Pancreas (tissue), 10 donors: Measurements from ENCODE around the gene GNA14. TPM values are rescaled to one million over a fixed set of nuclear protein-coding genes. Genes with fewer than 3 reads are reported as not detected.

Experiments
- ATAC-seq, 4 donors: fragments of 200-7000 bp; cut with Tn5 transposase; one replicate each; pipeline versions ENCODE4 v1.8.0 to v1.9.1; 2020; ENCODE audit warnings: mild to moderate bottlenecking in 4 of 4, moderate library complexity in 4 of 4
- DNase-seq, 6 donors: peaks; one replicate each; pipeline ENCODE4 v3.0.0-alpha.2; 2020
- FAIRE-seq: peaks from 2 replicates; lab custom pipeline; 2012; peaks lifted over from hg19 to GRCh38; lab: Jason Lieb, UNC
- H3K27ac ChIP-seq, 4 donors: fragments of 200-600 bp; sonication (generic); 1 replicate in 3 of 4; 2 replicates in 1 of 4; pipeline versions ENCODE4 v1.5.0 to v1.8.0; 2020
- H3K27me3 ChIP-seq, 4 donors: fragments of 200-600 bp; one replicate each; pipeline ENCODE4 v1.8.0; 2021
- H3K36me3 ChIP-seq, 3 donors: fragments of 200-600 bp; sonication (generic) in 1 of 3; one replicate each; pipeline versions ENCODE4 v1.5.0 to v1.8.0; 2020 to 2021
- H3K4me1 ChIP-seq, 3 donors: fragments of 200-600 bp; one replicate each; pipeline ENCODE4 v1.8.0; 2021
- H3K4me3 ChIP-seq, 4 donors: fragments of 200-600 bp; sonication (generic) in 2 of 4; one replicate each; pipeline versions ENCODE4 v1.5.0 to v1.8.0; 2020 to 2021
- H3K9me3 ChIP-seq, 4 donors: fragments of 200-600 bp; one replicate each; pipeline ENCODE4 v1.8.0; 2021
- WGBS, 2 donors: extraction: QIAGEN DNeasy Blood & Tissue Kit; methylation state at CpG; one replicate each; pipeline ENCODE4 v1.1.7; 2013; 5-methylcytosine and 5-hydroxymethylcytosine counted together
- intact Hi-C, 3 donors: fragments of 100-400 bp; cut with DNase I; formaldehyde crosslinking; loops; one replicate each; pipeline versions ENCODE4 v1.11.1 to v1.14.2; 2022
- polyA plus RNA-seq, 2 donors: library from polyadenylated mRNA; stranded (reverse); fragments of 200-250 nt; gene quantifications; one replicate each; pipeline ENCODE4 v1.2.3, GENCODE V29; 2013
- total RNA-seq, 6 donors: library from RNA; stranded (reverse); fragmentation: NEBNext Ultra II Directional in 4 of 6; extraction: Animal tissue kit (Norgen Biotek cat#: 25700) in 4 of 6; gene quantifications; one replicate each; pipeline versions ENCODE4 v1.2.1 to v1.2.4, GENCODE V29; 2021 to 2023
- TF ChIP-seq, protein P1 (sequence below), 4 donors: fragments of 200-600 bp; sonication (generic) in 3 of 4; IDR thresholded peaks; one replicate each; pipeline versions ENCODE4 v1.5.0 to v1.8.0; 2021; ENCODE audit warnings: antibody characterized with exemption in 4 of 4
- donor health status: healthy with polysubstance abuse.
- donor health status: DM: no; HTN: no; CAD: no; lungs with moderate emphysema.
- donor health status: DM: no; HTN: no; CAD: no.
- donor health status: control.
- donor health status: control.
- donor health status: Bipolar disorder and iron deficiency.
- donor health status: DM: yes; HTN: yes; CAD: no.
- donor health status: DM: no; HTN: no; CAD: no.
- donor health status: DM: no; HTN: no; CAD: no.
- donor health status: DM: yes; HTN: yes; CAD: no.

Gene GNA14
- total and polyA plus RNA-seq, 8 donors: 0.92 to 2.0 (median 1.5) TPM

DNA sequence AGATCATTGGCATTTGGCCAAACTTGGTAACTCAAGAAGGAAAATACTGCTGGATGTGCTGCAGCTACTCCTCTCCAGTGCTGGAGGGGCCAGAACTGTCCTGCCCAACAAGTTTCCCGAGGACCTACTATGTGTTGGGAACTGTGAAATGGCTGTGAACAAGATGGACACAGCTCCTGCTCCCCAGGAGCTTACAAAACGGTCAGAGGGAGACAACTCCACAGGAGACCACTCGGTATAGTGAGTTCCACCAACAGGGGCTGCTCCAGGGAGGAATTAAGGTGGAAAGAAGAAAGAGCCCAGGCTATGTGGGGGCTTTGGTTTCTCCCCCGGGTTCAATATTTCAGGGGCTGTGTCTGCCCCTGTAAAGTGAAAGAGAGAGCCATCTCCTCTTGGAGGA, 78.8 kb downstream of the GNA14 start:
- intact Hi-C loops: no loop called here
- ATAC-seq: no peak

DNA sequence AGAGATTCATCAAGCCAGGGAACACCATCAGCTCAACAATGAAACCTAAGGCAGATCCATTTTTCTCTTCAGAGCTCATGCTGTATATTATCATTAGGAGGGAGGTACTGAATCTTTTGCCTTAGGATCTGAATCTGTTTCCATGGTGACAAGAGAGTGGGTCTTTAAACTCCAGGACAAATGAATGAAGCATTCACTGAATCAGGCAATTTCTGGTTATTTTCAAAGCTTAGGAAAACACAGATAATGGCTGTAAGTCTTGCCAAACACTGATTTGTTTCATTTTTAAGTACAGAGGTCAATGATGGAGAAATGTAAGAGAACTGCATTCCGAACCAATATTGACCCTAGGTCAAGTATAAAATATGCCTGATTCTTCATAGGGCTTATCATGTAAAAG, 84.9 kb downstream of the GNA14 start:
- TF ChIP-seq, protein P1, sequence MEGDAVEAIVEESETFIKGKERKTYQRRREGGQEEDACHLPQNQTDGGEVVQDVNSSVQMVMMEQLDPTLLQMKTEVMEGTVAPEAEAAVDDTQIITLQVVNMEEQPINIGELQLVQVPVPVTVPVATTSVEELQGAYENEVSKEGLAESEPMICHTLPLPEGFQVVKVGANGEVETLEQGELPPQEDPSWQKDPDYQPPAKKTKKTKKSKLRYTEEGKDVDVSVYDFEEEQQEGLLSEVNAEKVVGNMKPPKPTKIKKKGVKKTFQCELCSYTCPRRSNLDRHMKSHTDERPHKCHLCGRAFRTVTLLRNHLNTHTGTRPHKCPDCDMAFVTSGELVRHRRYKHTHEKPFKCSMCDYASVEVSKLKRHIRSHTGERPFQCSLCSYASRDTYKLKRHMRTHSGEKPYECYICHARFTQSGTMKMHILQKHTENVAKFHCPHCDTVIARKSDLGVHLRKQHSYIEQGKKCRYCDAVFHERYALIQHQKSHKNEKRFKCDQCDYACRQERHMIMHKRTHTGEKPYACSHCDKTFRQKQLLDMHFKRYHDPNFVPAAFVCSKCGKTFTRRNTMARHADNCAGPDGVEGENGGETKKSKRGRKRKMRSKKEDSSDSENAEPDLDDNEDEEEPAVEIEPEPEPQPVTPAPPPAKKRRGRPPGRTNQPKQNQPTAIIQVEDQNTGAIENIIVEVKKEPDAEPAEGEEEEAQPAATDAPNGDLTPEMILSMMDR (IDR thresholded peaks at IDR 0.05): no peak
- no peaks in the 10 kb centered on the region for H3K36me3 ChIP-seq
- H3K27me3 ChIP-seq: no peaks in the 10 kb centered on the region
- no peak for FAIRE-seq
- H3K4me3 ChIP-seq: no peak overlapping the region
- DNase-seq: no peak
- ATAC-seq: no peak
- H3K27ac ChIP-seq: no peak overlapping the region
- H3K9me3 ChIP-seq: no peaks in the 10 kb centered on the region
- WGBS, 2 donors: 41 to 42% methylated on average over 1 of the region's 1 CpG
- intact Hi-C loops: no loop called here
- H3K4me1 ChIP-seq: no peaks in the 10 kb centered on the region

More for the DNA sequence above, 78.8 kb downstream of the GNA14 start:
- Histone ChIP-seq H3K9me3 (no peaks in the 10 kb centered on the region), H3K4me3 (no peak overlapping the region), H3K27ac (no peak overlapping the region), H3K36me3 (no peaks in the 10 kb centered on the region), H3K27me3 (no peaks in the 10 kb centered on the region), H3K4me1 (no peaks in the 10 kb centered on the region)
- FAIRE-seq (no peak), DNase-seq (no peak)
- WGBS, 2 donors: 59 to 63% methylated on average over 4 of the region's 4 CpGs
- TF ChIP-seq, protein P1 (IDR thresholded peaks at IDR 0.05): no peak

DNA sequence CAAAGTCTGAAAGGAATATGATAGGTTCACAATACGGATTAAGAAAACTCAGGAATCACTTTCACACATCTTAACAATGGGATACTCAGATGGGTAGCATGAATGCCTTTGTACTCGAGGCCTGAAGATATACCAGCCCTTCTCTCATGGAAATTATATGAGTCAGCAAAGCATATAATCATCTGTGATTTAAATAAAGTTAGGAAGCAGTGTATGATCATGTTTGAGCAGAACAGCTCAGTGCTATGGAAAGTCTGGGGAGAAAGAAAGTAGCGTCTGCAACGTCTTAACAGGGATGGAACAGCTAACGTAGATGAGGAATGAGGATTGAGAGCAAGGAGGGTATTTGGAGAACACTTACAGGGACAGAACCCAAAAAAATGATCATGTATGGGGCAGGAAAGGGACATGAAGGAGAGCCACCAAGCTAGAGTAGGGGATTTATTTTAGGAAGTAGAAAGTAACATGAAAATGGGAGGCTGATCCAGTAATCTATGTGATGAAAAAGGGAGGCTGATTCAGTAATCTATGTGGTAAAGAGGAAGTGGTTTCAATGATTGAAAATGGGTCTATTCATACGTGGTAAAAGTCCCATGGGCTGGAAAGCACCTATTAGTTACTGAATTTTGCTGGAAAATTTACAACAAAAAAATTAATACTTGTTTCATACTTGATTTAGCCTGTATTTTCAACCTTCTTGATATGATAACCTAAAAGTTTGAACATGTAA, 85.9 kb downstream of the GNA14 start:
- no peaks in the 10 kb centered on the region for H3K9me3 ChIP-seq
- no peaks in the 10 kb centered on the region for H3K36me3 ChIP-seq
- no peaks in the 10 kb centered on the region for H3K27me3 ChIP-seq
- DNase-seq (no peak), FAIRE-seq (no peak), ATAC-seq (no peak)
- intact Hi-C loops: no loop called here
- no peak overlapping the region for H3K4me3 ChIP-seq
- TF ChIP-seq, protein P1 (IDR thresholded peaks at IDR 0.05): no peak
- WGBS, 2 donors: 70 to 81% methylated on average over 6 of the region's 6 CpGs
- no peak overlapping the region for H3K27ac ChIP-seq
- H3K4me1 ChIP-seq: no peaks in the 10 kb centered on the region

DNA sequence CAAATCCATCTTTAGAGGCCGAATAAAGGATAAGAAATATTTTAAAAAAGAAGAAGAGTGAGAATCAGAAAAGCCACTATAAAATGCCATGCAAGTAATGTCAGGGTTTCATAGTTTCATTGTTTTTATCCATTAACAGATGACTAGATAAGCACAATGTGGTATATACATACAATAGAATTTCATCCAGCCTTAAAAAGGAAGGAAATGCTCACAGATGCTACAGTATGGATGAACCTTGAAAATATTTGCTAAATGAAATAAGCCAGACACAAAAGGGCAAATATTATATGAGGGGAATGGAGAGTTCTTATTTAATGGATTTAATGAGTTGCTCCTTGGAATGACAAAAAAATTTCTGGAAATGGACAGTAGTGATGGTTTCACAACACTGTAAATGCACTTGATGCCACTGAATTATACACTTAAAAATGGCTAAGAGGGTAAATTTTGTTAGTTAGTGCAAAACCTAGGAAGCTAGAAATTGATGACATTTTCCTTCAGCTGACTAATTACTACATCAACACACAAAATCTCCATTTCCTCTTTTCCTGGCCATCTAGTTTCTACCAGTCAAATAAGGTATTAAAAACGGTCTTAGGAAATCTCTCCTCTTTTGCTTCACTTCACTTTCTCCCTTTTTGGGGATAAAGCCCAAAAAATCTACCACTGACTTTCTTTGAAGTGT, 86.6 kb downstream of the GNA14 start:
- intact Hi-C loops: no loop called here
- H3K36me3 ChIP-seq: no peaks in the 10 kb centered on the region
- H3K4me3 ChIP-seq: no peak overlapping the region
- TF ChIP-seq, protein P1 (IDR thresholded peaks at IDR 0.05): no peak
- DNase-seq (no peak), ATAC-seq (no peak), FAIRE-seq (no peak)
- H3K27me3 ChIP-seq: no peaks in the 10 kb centered on the region
- no peaks in the 10 kb centered on the region for H3K9me3 ChIP-seq
- H3K4me1 ChIP-seq: no peaks in the 10 kb centered on the region
- no peak overlapping the region for H3K27ac ChIP-seq
- WGBS, 2 donors: 61 to 64% methylated on average over 2 of the region's 2 CpGs

DNA sequence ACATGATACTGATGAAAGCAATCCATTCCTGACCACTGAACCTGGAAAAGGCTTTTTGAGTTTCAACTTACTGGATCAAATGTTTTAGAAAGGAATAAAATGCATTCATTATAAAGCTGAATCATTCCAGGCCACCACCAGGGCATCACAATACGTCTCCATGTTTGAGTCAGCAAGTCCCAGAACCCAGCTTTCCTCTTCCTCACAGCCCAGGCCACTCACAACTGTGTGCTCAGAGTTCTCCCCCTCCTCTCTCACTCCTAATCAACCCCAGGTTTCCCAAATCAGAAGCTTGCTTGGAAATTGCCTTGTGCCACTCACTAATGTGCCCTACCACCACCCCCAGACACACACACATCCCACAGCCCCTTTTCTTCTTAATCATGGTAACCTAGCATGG, 91.7 kb downstream of the GNA14 start:
- Histone ChIP-seq H3K27ac (no peak overlapping the region), H3K4me3 (no peak overlapping the region), H3K36me3 (no peaks in the 10 kb centered on the region), H3K9me3 (no peaks in the 10 kb centered on the region), H3K4me1 (no peaks in the 10 kb centered on the region), H3K27me3 (no peaks in the 10 kb centered on the region)
- DNase-seq (no peak), FAIRE-seq (no peak), ATAC-seq (no peak)
- intact Hi-C loops: no loop called here
- WGBS, 2 donors: 75 to 93% methylated on average over 1 of the region's 1 CpG
- TF ChIP-seq, protein P1 (IDR thresholded peaks at IDR 0.05): no peak
